ENCODE data around the gene PLEKHA6.

PLEKHA6 gene

GRCh38 chr1:204282761-204283221 is 76.9 kb downstream of the PLEKHA6 start:
- DNase-seq: no peak

DNA sequence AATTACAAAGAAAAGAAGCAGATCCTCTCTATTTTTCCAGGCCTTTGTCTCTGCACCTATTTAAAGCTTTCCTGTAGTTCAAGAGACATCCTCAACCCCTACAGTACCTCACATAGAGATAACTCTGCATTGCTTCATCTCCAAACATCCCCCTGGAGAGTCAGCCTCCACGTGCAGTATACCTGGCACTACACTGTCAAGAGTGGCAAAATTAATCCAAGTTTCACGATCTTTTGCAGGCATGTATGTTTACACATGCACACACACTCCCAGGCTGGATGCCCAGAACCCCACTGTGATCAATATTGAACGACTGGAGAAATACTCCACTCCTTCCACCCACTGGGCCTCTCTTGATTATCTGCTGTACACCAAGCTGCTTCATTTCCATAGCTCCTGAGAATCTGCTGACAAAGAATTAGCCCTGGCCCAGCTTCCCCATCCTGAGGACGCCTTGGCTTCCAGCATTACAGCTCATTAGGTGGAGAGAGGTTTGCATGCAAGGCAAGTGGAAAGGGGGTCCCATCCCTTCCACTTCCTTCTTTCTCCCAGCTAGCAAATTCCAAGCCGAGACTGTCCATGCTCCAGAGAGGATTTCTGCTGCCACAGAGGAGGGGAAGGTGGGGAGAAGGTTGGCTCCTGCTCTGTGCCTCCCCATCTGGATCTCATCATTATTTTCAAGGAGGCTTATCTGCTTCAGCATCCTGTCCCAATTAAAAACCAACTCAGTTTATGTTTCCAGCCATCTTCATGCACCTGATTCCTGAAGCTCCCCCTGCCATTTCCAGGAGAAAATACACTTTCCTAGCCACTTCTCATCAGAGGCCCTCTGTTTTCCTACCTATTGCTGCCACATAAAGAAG is 79.4 kb downstream of the PLEKHA6 start:
- no peak for DNase-seq

DNA sequence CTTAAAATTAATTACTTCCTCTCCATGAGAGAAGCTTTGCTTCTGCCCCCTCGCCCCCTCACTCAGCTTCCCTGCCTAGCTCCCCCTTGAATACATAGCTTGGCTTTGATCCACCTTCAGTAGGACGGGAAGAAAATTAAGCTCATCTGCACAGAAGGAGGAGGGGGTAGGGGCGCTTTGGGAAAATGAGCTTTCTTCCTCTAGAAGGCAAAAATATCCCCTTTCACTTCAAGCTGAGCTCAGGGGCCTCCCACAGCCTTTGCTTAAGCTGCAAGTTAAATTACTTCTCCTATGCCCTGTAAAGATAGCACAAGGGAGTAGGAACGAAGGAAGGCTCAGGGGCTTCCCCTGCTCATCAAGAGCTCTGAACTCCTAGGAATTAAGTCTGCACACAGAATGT is 80.8 kb downstream of the PLEKHA6 start:
- no peak for DNase-seq

DNA sequence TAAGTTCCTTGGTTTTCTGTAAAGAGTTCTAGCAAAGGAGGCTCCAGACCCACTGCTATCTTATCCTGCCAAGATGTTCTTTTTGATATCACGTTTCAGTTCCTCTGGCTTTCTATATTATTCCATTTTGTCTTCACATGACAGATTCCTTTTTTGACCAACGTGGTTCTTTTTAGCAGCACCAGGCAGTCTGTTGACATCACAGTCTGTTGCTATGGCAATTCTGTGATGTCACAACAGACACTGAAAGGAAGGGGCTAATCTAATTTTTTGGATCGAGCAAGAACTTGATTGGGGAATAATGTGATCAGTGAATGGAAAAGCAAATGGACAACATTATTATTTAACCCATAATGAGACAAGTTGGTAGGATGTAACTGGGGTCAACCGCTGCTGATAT is 81.5 kb downstream of the PLEKHA6 start:
- no peak for DNase-seq

GRCh38 chr1:204277563-204278219 is 82.0 kb downstream of the PLEKHA6 start:
- DNase-seq: no peak

GRCh38 chr1:204275695-204276370 is 83.9 kb downstream of the PLEKHA6 start:
- no peak for DNase-seq

- no peak for DNase-seq
Observed at GRCh38 chr1:204274446-204274845, 85.3 kb downstream of the PLEKHA6 start.

DNA sequence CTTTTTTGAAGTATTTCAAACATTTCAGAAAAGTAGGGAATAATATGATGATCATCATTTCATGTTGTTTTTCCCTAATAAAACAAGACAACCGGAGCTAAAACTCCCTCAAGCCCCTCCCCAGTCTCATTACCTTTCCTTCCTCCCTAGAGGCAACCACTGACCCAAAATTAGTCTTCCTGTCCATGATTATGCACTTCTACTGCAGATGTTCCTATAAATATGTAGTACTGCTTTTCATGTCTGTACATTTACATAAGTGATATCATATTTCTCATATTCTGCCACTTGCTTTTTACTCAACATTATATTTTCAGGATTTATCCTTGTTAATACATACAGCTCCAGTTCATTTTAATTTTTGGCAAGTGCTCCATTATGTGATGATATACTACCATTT is 87.2 kb downstream of the PLEKHA6 start:
- DNase-seq: no peak

GRCh38 chr1:204271970-204272369 is 87.8 kb downstream of the PLEKHA6 start:
- DNase-seq: no peak

- DNase-seq: no peak
Observed at GRCh38 chr1:204268101-204268500, 91.6 kb downstream of the PLEKHA6 start.

DNA sequence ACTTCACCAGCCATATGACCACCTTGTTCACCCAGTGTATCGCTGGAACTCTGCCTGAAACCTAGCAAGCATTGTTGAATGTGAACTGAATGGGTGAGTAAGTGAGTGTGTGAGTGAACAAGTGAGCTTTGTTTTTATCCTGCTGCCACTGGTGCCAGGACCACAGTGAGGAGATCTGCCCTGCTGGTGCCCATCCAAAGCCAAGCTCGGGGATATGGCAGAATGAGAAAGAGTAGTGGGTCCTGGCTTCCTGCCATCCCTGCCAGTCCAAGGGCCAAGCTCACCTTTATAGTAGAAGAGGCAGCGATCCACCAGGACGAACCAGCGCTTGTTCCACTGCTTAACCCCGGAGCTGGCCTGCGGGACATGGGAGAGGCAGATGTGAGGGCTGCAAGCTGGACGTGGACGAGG is 92.5 kb downstream of the PLEKHA6 start:
- DNase-seq: no peak

DNA sequence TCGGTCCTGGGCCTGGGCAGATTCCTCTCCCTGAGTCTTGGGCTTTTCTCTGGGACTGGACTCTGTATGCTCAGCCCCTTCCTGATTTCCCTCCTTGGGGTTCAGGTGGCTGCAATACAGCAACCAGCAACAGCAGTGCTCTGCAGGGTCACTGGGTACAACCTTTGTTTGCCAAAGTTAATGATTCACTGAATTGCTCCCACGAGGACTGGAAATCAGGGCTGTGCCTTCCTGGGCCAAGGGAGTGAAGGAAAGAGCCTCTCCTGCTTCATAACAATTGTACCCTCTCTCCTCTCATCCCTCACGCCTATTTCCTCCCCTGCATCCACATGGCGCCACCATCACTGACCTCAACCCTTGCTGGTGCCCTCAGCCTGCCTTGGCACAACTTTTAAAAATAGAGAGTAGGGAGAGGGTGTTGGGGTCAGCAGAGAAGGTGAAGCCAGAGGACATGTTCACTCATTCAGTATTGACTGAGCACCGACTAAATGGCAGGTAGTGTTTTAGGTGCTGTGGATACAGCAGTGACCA is 93.2 kb downstream of the PLEKHA6 start:
- DNase-seq: no peak

DNA sequence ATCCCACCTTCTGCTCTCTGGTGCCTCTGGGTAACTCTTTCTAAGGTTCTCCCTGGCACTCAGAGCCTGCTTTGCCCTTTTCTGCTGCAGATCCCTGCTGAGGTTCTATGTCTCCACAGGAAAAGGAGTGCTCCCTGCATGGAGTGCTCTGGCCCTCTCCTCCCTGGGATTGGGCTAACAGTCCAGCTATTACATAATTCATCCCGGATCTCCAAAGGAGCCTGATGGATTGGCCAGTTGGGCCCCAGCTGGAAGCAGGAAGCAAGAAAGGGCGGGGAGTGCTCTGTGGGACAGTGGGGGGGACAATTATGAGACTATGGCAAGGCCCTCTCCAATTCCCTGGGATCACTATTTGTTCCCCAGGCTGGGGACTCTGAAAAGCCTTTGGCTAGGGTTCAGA is 94.1 kb downstream of the PLEKHA6 start:
- DNase-seq: no peak

- DNase-seq: no peak
Observed at GRCh38 chr1:204264805-204265204, 94.9 kb downstream of the PLEKHA6 start.

DNA sequence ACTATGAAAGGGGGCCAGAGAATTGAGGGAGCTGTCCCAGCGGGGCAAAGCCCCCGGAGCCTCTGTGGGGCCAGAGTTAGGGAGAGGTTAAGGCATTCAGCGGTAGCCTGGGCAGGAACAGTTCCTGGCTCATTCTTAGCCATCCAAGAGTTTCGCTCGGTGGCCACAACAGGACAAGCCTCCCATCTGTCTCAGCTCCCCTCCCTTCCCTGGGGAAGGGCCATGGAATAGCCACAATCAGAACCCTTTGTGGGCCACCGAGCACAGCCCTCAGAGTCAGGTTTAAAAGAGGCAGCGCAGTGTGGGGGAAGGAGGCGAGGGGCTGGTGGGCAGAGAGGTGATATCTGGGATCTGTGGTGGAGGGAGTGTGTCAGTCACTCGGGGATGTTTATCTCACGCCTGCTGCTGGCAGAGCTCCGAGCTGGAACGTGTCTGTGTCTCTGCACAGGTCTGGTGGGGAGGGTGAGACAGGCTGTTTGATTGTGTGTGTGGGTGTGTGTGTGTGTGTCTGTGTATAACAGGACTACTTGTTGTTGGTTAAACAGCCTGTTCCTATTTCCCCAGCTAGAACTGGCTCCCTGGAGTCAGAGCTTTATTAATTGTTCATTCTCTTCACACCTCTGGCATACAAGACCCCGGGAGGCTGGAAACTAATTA is 96.3 kb downstream of the PLEKHA6 start:
- no peak for DNase-seq

GRCh38 chr1:204262506-204263253 is 97.0 kb downstream of the PLEKHA6 start:
- DNase-seq: no peak

DNA sequence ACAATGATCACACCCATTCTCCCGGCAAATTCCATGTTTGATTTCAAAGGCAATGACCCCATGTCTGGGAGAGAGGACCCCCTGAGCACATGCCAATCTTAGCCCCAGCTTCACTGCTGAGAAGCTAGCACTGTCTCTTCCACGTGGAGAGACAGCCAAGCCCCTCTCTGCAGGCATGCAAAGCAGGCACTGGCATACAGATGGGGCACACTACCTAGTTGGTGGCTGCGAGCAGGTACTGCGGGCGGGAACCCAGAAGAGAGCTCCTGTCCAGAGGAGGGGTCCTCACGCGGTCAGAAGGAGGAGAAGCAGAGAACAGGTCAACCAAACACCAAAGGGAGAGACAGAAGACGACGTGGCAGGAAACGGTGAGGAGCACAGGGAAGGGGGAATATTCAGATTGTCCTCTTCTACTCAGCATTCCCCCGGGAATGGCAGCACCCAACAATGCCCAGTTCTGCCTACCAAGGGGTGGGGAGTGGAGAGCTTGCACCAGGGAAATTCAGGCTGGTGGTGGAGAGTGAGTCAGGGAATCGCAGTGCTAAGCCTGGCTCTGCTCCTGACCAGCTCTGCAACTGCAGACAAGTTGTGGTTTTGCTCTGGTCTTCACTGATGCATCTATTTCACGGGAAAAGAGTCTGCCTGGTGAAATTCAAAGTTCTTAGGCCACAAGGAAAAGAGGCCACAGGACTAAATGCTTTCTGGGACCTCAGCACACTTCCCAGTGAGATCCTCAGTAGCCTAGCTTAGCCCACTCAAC is 97.8 kb downstream of the PLEKHA6 start:
- DNase-seq: no peak

- no peak for DNase-seq
Observed at GRCh38 chr1:204261266-204261665, 98.5 kb downstream of the PLEKHA6 start.

DNA sequence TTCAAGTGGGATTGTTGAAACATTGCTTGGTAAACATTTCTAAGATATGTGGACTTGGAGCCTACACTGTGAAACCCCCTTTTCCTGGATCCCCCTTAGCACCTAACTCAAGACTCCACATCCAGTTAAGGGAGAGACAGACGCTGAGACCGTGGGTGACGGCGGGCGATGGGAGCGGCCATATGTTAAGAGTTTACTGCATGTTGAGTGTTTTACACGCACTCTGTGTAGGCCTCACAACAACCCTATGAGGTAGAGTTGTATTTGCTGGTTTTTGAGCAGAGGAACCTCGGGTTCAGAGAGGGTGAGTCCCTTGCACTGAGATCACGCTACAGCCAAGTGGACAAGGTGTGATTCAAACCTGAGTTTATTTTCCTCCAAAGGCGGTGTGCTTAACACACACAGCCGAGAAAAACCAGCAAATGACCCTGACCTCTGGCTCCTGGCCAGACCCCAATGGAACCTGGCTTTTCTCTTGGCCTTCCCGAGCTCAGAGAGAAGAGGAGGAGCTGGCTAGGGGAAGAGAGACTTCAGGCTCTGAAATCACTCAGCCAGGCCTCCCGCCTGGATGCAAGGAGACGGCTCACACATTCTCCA is 99.0 kb downstream of the PLEKHA6 start:
- no peak for DNase-seq

DNA sequence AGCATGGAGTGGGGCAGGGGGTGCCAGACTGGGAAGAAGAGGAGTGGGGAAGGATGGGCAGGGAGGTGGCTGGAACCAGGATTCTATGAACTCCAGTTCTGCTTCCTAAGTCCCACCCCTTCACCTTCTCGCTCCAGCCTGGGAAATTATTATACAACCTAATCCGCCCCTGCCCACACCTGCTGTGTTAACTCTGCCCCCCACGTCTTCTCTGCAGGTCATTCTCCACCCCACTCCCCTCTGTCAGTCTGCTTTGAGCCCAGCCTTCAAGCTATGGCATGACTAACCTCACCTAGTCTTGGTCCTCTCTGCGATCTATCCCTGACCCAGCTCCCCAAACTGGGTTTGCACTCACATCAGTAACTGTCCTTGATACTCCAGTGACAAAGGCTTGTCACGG is 99.9 kb downstream of the PLEKHA6 start:
- DNase-seq: no peak

GRCh38 chr1:204259196-204259595 is 100.5 kb downstream of the PLEKHA6 start:
- DNase-seq: no peak

All from stimulated activated naive CD4-positive, alpha-beta T cell treated with Interleukin-2 at 50 U/mL for 16 hours (primary cell).